Measurements from ENCODE around the gene IRX1.
A peak's percentile ranks its signal among the peaks of the same experiment; 100 is the strongest.

Gene IRX1

DNA sequence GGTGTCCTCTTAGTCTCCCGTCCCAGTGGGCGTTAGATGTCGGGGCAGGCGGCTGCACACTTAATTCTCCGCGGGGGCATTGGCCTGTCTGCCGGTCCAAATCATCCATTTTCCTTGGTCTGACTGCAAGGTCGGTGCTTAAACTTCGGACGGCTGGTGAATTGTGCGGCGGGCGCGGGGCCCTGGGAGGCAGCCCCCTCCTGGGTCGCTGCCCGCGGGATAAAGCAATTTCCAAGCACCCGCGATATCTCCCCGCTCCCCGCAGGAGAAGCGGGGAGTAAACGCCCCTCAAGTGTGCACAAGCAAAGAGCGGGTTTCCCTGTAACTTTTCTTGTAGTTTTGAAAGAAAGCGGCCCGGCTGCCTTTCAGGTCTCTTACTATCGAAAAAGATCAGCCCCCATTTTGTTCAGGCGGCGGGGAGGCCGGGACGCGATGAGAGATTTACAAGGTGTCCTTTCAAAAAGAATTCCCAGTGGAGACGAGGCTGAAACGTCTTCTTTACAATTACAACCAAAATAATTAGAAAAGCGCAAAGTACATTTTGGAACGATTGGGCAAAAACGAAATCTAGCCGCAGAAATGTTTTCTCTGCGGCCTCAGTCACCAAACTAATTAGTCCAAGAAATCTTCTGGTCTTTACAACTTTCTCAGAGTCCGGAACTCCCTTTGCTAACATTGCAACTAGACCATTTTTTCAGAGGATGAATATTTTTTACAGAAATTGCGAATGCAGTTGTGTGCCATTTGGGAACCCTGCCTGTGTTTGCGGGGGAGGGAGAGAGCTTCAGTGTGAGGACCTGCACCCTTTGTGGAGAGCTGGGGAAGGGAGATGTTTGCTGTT, 1.8 kb downstream of the IRX1 start:
- Mint-ChIP-seq H3K9me3 (no peaks in the 10 kb centered on the region), H3K36me3 (ENCODE audit: low read depth) (peaks cover 5% of the 10 kb centered on the region), H3K4me1 (peaks cover 11% of the 10 kb centered on the region), H3K27me3 (peaks cover 74% of the 10 kb centered on the region), H3K27ac (no peak overlapping the region), H3K4me3 (no peak overlapping the region)
- no peak for DNase-seq
- no peak for ATAC-seq

DNA sequence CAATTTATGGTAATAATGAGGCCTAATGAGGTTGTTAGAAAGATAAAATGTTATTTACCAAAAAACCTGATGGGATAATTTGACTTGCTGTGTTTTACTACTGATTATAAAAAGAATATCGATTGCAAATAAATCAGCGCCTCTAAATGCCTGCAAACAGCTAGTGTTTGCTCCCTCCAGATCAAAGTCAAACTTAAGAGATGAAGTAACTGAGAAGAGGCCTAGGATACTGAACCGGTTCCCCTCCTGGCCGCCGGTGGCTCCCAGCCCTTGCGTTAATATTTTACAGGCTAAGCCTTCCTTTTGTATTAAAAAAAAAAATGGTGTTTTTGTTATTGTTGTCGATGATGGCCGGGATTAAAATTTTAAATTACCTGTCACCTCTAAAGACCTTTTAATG, 2.6 kb downstream of the IRX1 start:
- H3K4me3 Mint-ChIP-seq: no peak overlapping the region
- no peak for ATAC-seq
- H3K27ac Mint-ChIP-seq: no peak overlapping the region
- peaks cover 13% of the 10 kb centered on the region for H3K4me1 Mint-ChIP-seq
- no peak for DNase-seq
- H3K27me3 Mint-ChIP-seq: peaks cover 71% of the 10 kb centered on the region
- H3K9me3 Mint-ChIP-seq: no peaks in the 10 kb centered on the region
- peaks cover 5% of the 10 kb centered on the region for H3K36me3 Mint-ChIP-seq (ENCODE audit: low read depth)

DNA sequence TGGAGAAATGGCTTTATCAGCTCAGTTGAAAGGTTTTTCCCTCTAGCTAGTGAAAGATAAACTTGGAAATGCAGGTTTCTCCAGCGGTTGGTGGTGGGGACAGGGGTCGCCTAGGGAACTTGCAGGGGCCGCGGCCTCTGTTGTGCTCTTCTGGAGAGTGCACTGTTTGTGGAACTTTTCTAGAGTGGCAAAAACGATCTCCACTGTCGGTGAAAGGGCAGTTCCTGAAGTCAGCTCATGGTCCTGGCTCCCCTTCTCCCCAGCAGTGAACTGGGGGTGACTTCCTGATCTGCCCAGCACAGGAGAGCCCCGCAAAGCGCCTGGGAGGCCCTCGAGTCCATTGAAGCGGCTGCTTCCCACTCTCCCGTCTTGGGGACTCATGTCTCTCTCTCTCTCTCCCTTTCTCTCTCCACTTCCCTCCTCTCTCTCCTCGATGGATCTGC, 3.2 kb downstream of the IRX1 start:
- H3K36me3 Mint-ChIP-seq (ENCODE audit: low read depth): peaks cover 5% of the 10 kb centered on the region
- H3K4me1 Mint-ChIP-seq: peaks cover 13% of the 10 kb centered on the region
- H3K9me3 Mint-ChIP-seq: no peaks in the 10 kb centered on the region
- DNase-seq (no peak), ATAC-seq (no peak)
- H3K4me3 Mint-ChIP-seq: no peak overlapping the region
- H3K27me3 Mint-ChIP-seq: peaks cover 72% of the 10 kb centered on the region
- no peak overlapping the region for H3K27ac Mint-ChIP-seq

DNA sequence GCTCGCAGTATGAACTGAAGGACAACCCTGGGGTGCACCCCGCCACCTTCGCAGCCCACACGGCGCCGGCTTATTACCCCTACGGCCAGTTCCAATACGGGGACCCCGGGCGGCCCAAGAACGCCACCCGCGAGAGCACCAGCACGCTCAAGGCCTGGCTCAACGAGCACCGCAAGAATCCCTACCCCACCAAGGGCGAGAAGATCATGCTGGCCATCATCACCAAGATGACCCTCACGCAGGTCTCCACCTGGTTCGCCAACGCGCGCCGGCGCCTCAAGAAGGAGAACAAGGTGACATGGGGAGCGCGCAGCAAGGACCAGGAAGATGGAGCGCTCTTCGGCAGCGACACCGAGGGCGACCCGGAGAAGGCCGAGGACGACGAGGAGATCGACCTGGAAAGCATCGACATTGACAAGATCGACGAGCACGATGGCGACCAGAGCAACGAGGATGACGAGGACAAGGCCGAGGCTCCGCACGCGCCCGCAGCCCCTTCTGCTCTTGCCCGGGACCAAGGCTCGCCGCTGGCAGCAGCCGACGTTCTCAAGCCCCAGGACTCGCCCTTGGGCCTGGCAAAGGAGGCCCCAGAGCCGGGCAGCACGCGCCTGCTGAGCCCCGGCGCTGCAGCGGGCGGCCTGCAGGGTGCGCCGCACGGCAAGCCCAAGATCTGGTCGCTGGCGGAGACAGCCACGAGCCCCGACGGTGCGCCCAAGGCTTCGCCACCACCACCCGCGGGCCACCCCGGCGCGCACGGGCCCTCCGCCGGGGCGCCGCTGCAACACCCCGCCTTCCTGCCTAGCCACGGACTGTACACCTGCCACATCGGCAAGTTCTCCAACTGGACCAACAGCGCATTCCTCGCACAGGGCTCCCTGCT, 3.8 kb downstream of the IRX1 start:
- H3K27ac Mint-ChIP-seq: no peak overlapping the region
- ATAC-seq: peak; percentile 29
- no peak overlapping the region for H3K4me3 Mint-ChIP-seq
- peaks cover 5% of the 10 kb centered on the region for H3K36me3 Mint-ChIP-seq (ENCODE audit: low read depth)
- H3K27me3 Mint-ChIP-seq: peaks cover 73% of the 10 kb centered on the region
- no peaks in the 10 kb centered on the region for H3K9me3 Mint-ChIP-seq
- DNase-seq: no peak
- H3K4me1 Mint-ChIP-seq: peaks cover 13% of the 10 kb centered on the region

DNA sequence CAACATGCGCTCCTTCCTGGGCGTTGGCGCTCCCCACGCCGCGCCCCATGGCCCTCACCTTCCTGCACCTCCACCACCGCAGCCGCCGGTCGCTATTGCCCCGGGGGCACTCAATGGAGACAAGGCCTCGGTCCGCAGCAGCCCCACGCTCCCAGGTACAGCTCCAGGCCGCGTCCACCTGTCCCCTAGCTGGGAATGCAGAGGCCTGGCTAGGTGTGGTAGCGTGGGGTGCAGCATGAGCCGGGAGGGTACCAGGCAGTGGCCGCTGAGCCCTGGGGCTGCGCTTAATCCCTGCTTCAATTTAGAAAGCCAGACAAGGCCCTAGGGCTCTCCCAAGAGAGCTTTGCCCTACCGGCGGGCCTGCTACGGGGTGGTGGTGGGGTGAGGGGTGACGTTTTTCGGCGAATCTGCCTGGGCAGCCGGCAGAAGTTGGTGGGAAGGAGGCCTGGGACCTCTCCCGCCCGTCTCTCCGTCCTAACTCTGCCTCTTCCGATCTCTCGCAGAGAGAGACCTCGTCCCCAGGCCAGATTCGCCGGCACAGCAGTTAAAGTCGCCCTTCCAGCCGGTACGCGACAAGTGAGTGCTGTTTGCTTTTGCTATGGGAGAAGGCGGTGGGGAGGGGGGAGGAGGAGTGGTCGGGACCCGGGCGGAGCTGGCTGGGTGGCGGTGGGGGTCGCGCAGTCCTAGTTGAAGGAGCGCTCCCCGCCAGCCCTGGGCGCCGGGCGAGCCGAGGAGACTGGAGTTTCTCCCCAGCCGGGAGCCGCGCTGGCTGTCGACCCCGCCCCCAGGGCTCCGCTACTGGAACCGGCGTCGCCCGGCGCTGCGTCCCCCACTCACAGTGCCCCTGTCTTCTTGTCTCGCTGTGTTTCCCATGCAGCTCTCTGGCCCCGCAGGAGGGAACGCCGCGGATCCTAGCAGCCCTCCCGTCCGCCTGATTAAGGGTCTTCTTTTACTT, 4.8 kb downstream of the IRX1 start:
- Mint-ChIP-seq H3K4me1 (peaks cover 11% of the 10 kb centered on the region), H3K9me3 (no peaks in the 10 kb centered on the region), H3K27me3 (peaks cover 80% of the 10 kb centered on the region), H3K4me3 (no peak overlapping the region), H3K27ac (no peak overlapping the region), H3K36me3 (ENCODE audit: low read depth) (peaks cover 5% of the 10 kb centered on the region)
- ATAC-seq (no peak), DNase-seq (no peak)

DNA sequence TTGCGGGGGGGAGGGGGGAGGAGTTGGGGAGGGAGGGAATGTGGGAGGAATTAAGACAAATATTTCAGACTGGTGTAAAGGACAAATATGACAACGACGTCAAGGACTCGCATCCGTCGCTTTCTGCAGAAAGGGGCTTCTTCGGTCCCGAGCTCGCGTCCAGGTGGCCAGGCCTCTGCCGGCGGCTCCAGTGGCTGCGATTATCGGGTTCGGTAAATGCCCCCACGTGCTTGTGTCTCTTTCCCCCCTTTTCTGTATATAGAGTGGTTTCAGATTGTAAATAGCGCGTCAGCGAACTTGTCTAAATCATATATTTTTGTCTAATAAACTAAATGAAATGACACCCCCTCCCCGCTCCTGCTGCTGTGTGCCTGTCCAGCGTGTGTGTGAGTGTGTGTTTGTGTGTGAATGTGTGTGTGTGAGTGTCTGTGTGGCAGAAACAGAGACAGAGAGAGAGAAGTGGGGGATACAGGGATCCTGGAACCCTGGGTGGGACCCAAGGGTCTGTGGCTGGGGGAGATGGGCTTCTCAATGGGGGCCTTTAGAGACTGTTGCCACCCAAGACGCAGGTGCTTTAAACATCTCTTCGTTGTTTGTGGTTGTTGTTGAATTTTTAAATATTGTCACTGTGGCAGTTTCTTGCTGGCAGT, 5.6 kb downstream of the IRX1 start:
- Mint-ChIP-seq H3K27me3 (peaks cover 85% of the 10 kb centered on the region), H3K9me3 (no peaks in the 10 kb centered on the region), H3K36me3 (ENCODE audit: low read depth) (peaks cover 5% of the 10 kb centered on the region), H3K4me1 (peaks cover 11% of the 10 kb centered on the region), H3K4me3 (no peak overlapping the region), H3K27ac (no peak overlapping the region)
- DNase-seq: no peak
- no peak for ATAC-seq

DNA sequence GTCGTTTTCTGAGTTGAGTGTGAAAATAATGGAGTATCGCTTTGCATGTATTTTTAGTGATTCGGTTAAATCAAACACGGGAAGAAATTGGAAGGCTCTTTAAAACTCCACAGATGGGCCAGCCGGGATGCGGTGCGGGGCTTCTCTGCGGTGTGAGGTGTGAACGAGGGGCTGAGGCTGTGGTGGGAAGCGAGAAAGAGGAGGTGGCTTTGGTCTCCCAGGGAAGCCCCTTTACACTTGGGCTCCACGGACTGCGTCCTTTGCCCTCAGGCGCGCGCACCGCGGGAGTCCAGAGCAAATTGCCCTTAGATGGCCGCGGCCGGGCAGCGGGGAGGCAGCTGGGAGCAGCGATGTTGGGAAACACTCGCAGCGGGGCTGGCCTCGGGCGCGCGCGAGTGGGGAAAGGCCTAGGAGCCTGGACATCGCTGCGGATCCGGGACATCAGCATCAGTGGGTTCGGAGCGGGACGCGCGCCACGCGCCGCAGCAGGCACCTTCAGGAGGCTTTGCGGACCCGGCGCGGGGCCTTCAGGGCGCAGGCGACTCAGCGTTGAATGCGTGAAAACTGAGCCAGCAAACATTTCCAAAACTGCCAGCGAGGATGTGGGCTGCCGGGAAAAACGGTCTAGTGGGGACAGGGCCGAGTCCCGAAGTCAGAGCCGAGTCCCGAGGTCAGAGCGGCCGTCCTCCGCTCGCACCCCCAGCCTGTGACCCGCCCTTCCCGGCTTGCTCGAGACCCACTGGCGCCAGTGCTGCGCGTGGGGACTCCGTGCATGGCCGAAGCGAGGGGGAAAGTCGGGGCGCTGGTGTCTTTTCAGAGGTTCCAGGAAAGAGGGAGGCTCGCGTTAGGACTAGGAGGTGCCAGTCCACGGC, 6.5 kb downstream of the IRX1 start:
- Mint-ChIP-seq H3K36me3 (ENCODE audit: low read depth) (peaks cover 5% of the 10 kb centered on the region), H3K4me3 (no peak overlapping the region), H3K9me3 (no peaks in the 10 kb centered on the region), H3K27me3 (peaks cover 83% of the 10 kb centered on the region), H3K27ac (peak overlapping the region; percentile 31), H3K4me1 (peaks cover 8% of the 10 kb centered on the region)
- ATAC-seq: no peak
- no peak for DNase-seq

DNA sequence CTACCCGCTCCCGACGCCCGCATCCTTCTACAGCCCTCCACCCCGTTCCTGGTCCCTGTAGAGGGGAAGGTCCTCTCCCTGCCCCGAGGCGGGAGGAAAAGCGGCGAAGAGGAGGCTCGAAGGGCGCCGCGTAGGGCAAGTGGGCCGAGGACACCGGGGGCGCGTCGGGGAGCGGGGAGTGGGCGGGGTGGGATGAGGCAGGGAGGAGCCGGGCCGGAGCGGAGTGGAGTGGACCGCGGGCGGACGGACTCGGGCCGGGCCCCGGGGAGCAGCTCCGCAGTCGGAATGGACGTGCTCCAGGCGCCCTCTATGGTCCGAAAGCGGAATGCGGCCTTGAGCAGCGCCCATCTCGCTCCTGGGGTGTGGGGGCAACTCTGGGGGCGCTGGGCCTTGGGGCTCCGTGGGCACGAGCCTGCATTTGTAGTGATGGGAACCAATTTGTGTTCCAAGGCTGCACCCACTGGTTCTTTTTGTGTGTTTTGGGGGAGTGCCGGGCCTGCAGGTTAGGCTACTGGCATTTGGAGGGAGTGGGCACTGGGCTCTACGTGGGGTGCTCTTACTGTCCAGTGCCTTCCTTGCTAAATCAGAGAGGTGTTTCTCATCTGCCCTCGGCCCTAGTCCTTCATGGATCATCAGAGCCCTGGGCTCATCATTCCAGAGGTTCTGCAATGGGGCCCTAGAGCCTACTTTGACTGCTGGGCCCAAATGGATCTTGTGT, 7.3 kb downstream of the IRX1 start:
- no peak overlapping the region for H3K4me3 Mint-ChIP-seq
- peaks cover 83% of the 10 kb centered on the region for H3K27me3 Mint-ChIP-seq
- H3K27ac Mint-ChIP-seq: no peak overlapping the region
- H3K4me1 Mint-ChIP-seq: peaks cover 8% of the 10 kb centered on the region
- ATAC-seq (peak; percentile 16), DNase-seq (no peak)
- peaks cover 5% of the 10 kb centered on the region for H3K36me3 Mint-ChIP-seq (ENCODE audit: low read depth)
- no peaks in the 10 kb centered on the region for H3K9me3 Mint-ChIP-seq

DNA sequence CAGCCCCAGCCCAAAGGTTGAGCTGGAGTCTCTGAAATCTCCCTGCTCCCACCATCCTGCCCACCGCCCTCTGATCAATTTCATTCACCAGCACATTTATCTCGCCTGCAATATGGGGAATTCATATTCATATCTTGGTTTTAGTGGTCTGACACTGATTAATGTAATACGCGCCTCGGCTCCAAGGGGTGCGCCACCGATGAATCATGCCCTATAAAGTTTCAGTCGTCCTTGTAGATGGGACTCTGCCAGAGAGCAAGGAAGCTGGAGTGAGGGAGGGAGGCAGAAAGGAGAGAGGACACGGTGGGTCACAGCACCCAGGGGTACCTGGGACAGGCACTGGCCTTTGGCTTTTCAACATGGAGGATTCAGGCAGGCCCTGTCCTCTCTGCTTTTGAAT, 8.9 kb downstream of the IRX1 start:
- Mint-ChIP-seq H3K4me1 (peaks cover 6% of the 10 kb centered on the region), H3K36me3 (ENCODE audit: low read depth) (peaks cover 3% of the 10 kb centered on the region), H3K9me3 (no peaks in the 10 kb centered on the region), H3K4me3 (no peak overlapping the region), H3K27ac (no peak overlapping the region), H3K27me3 (peaks cover 72% of the 10 kb centered on the region)
- ATAC-seq: no peak
- DNase-seq: no peak

DNA sequence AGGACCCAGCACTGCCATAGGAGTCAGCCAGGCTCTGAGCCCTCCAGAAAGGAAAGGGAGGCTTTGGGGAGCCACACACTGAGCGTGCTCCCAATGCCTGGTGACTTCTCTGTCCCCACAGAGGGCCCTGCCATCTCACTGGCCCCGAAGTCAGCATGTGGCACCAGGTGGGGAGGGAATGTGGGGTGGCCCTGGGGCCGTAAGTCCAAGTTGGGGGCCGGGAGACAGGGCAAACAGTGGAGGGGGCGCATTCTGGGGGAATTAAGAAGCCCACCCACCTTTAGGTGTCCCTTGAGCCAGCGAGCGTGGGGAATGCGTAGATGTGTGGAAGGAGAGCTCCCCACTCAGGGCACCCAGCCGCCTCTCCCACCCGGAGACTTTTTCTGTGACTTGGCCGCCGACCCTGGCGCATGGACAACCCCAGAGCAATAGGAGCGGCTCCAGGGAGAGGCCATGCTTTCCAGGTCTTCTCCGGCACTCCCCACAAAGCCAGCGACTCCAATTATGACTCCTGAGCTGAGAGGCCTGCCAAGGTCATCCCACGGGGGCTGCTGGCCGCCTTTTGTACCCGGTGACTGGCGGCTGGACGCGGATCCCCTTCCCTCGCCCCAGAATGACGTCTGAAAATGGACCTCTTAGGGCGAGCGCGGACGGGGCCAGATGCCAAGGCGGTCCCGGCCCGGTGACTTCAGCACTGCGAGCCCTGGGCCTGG, 9.8 kb downstream of the IRX1 start:
- H3K4me3 Mint-ChIP-seq: no peak overlapping the region
- no peak overlapping the region for H3K27ac Mint-ChIP-seq
- H3K4me1 Mint-ChIP-seq: peaks cover 6% of the 10 kb centered on the region
- peaks cover 3% of the 10 kb centered on the region for H3K36me3 Mint-ChIP-seq (ENCODE audit: low read depth)
- ATAC-seq (no peak), DNase-seq (no peak)
- H3K27me3 Mint-ChIP-seq: peaks cover 66% of the 10 kb centered on the region
- no peaks in the 10 kb centered on the region for H3K9me3 Mint-ChIP-seq

DNA sequence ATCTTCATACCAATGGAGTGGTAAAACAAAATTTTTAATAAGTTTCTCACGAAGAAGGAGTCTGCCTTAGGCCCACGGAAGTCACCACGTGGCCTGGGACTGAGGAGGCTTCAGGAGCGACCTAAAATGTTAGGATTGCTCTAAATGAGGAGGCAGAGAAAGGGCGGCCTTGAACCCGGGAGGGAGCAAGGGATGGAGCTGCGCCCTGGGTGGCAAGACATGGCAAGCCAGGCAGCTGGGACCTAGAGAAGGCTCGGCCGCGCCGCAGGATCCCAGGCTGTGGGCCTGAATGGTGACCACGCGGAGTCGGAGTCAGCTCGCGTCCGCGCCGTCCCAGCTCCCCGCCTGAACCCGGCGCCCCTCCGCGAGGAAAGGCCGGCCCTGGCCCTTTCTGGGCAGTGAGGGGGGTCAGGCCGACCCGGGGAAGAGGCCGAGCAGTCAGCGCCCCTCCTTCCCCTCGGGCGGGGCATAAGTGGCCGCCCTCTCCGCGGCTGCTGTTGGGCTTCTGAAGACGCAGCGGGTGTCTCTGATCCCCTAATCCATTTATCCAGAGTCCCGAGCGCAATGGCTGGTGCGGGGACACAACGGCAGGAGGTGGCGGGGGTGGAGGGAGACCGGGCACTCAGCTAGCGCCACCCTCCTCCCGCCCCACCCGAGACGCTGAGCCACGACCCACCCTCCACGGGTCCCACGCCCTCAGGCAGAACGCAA, 10.6 kb downstream of the IRX1 start:
- Mint-ChIP-seq H3K27ac (no peak overlapping the region), H3K9me3 (no peaks in the 10 kb centered on the region), H3K36me3 (ENCODE audit: low read depth) (peaks cover 3% of the 10 kb centered on the region)

More for the DNA sequence above, 10.6 kb downstream of the IRX1 start:
- no peak for ATAC-seq
- peaks cover 60% of the 10 kb centered on the region for H3K27me3 Mint-ChIP-seq
- H3K4me1 Mint-ChIP-seq: peaks cover 6% of the 10 kb centered on the region
- H3K4me3 Mint-ChIP-seq: no peak overlapping the region
- no peak for DNase-seq
